Measurements from ENCODE around the gene SQSTM1. TPM values are rescaled to one million over a fixed set of nuclear protein-coding genes. Genes with fewer than 3 reads are reported as not detected.

SQSTM1 gene
- total and polyA plus RNA-seq, 4 donors: 127 to 330 (median 256) TPM

- 84% methylated on average over 11 of the region's 11 CpGs for WGBS
- H3K36me3 ChIP-seq (ENCODE audit: control insufficient read depth in 4 of 4, insufficient read depth in 3 of 4, low read depth in 1 of 4, low read length in 3 of 4): peaks cover 8 to 30% (median 14%) of the 10 kb centered on the region in 4 donors
- no peaks in the 10 kb centered on the region for H3K9me3 ChIP-seq (ENCODE audit: control insufficient read depth in 4 of 4, low read length in 3 of 4)
- no peak for TF ChIP-seq ATF3 (IDR thresholded peaks at IDR 0.05)
- TF ChIP-seq FOXA2 (IDR thresholded peaks at IDR 0.05): no peak
- no peak for TF ChIP-seq FOXA1 (IDR thresholded peaks at IDR 0.05)
- TF ChIP-seq JUND (IDR thresholded peaks at IDR 0.05): no peak
- no peak for TF ChIP-seq GABPA (IDR thresholded peaks at IDR 0.05 in 1 of 2, conservative IDR thresholded peaks at IDR 0.05 in 1 of 2)
- no peak for TF ChIP-seq YY1 (IDR thresholded peaks at IDR 0.05)
- TF ChIP-seq HNF4G (IDR thresholded peaks at IDR 0.05): no peak
- no peak for TF ChIP-seq TAF1 (conservative IDR thresholded peaks at IDR 0.05)
- TF ChIP-seq MAX (IDR thresholded peaks at IDR 0.05): no peak
- no peak for DNase-seq (ENCODE audit: low spot score)
- no peaks in the 10 kb centered on the region for H3K27me3 ChIP-seq (ENCODE audit: control insufficient read depth in 4 of 4, insufficient read depth in 4 of 4, low read length in 3 of 4)
- H3K9ac ChIP-seq (ENCODE audit: low read depth in 1 of 2, low read length in 2 of 2): no peak overlapping the region
- H3K4me1 ChIP-seq (ENCODE audit: control insufficient read depth in 4 of 4, insufficient read depth in 4 of 4, low read length in 3 of 4): peaks cover 0 to 7% (median 3%) of the 10 kb centered on the region in 4 donors
- H3K27ac ChIP-seq (ENCODE audit: low read depth in 1 of 2, low read length in 2 of 2): no peak overlapping the region
- no peak overlapping the region for H3K4me3 ChIP-seq (ENCODE audit: low read depth in 1 of 3, low read length in 3 of 3)
These were observed 39.6 kb downstream of the SQSTM1 start for GRCh38 chr5:179860301-179860700.

- H3K4me3 ChIP-seq (ENCODE audit: low read depth in 1 of 3, low read length in 3 of 3): no peak overlapping the region
- H3K36me3 ChIP-seq (ENCODE audit: control insufficient read depth in 4 of 4, insufficient read depth in 3 of 4, low read depth in 1 of 4, low read length in 3 of 4): peaks cover 14 to 43% (median 19%) of the 10 kb centered on the region in 4 donors
- no peak overlapping the region for H3K27ac ChIP-seq (ENCODE audit: low read depth in 1 of 2, low read length in 2 of 2)
- H3K9ac ChIP-seq (ENCODE audit: low read depth in 1 of 2, low read length in 2 of 2): no peak overlapping the region
- TF ChIP-seq FOXA1 (IDR thresholded peaks at IDR 0.05): no peak
- TF ChIP-seq ATF3 (IDR thresholded peaks at IDR 0.05): no peak
- TF ChIP-seq CTCF (IDR thresholded peaks at IDR 0.05; ENCODE audit: low read depth, low read length, missing input control): no peak
- no peak for TF ChIP-seq HNF4G (IDR thresholded peaks at IDR 0.05)
- TF ChIP-seq YY1 (IDR thresholded peaks at IDR 0.05): no peak
- no peak for DNase-seq (ENCODE audit: low spot score)
- no peaks in the 10 kb centered on the region for H3K27me3 ChIP-seq (ENCODE audit: control insufficient read depth in 4 of 4, insufficient read depth in 4 of 4, low read length in 3 of 4)
- H3K9me3 ChIP-seq (ENCODE audit: control insufficient read depth in 4 of 4, low read length in 3 of 4): no peaks in the 10 kb centered on the region
- 98% methylated on average over 2 of the region's 2 CpGs for WGBS
- H3K4me1 ChIP-seq (ENCODE audit: control insufficient read depth in 4 of 4, insufficient read depth in 4 of 4, low read length in 3 of 4): peaks cover 0 to 7% (median 3%) of the 10 kb centered on the region in 4 donors
These were observed 41.6 kb downstream of the SQSTM1 start for GRCh38 chr5:179862296-179862695.

GRCh38 chr5:179862891-179863290 is 42.2 kb downstream of the SQSTM1 start:
- H3K4me3 ChIP-seq (ENCODE audit: low read depth in 1 of 3, low read length in 3 of 3): no peak overlapping the region
- peaks cover 0 to 6% (median 0%) of the 10 kb centered on the region in 4 donors for H3K4me1 ChIP-seq (ENCODE audit: control insufficient read depth in 4 of 4, insufficient read depth in 4 of 4, low read length in 3 of 4)
- no peak overlapping the region for H3K27ac ChIP-seq (ENCODE audit: low read depth in 1 of 2, low read length in 2 of 2)
- no peak for DNase-seq (ENCODE audit: low spot score)
- peaks cover 14 to 48% (median 19%) of the 10 kb centered on the region in 4 donors for H3K36me3 ChIP-seq (ENCODE audit: control insufficient read depth in 4 of 4, insufficient read depth in 3 of 4, low read depth in 1 of 4, low read length in 3 of 4)
- no peaks in the 10 kb centered on the region for H3K9me3 ChIP-seq (ENCODE audit: control insufficient read depth in 4 of 4, low read length in 3 of 4)
- TF ChIP-seq REST (IDR thresholded peaks at IDR 0.05): no peak
- no peaks in the 10 kb centered on the region for H3K27me3 ChIP-seq (ENCODE audit: control insufficient read depth in 4 of 4, insufficient read depth in 4 of 4, low read length in 3 of 4)
- WGBS: 98% methylated on average over 9 of the region's 9 CpGs
- H3K9ac ChIP-seq (ENCODE audit: low read depth in 1 of 2, low read length in 2 of 2): no peak overlapping the region

All from liver (tissue), 9 donors.